Breast epithelium (tissue), 3 donors: ENCODE data around the gene HECTD4.

ENCODE experiments used
- POLR2A ChIP-seq: fragments of 450-650 bp; IDR thresholded peaks from one replicate; pipeline ENCODE4 v1.6.1; 2016; ENCODE audit warnings: antibody characterized with exemption, mild to moderate bottlenecking, moderate library complexity
- POLR2AphosphoS5 ChIP-seq, 3 donors: sonication (generic); formaldehyde crosslinking; IDR thresholded peaks; one replicate each; pipeline ENCODE4 v1.6.1; 2017; ENCODE audit warnings: antibody characterized with exemption in 3 of 3
- TF ChIP-seq, protein P1 (sequence below), 3 donors: fragments of 450-650 bp; IDR thresholded peaks; one replicate each; pipeline ENCODE4 v1.5.1; 2016 to 2017; ENCODE audit warnings: antibody characterized with exemption in 3 of 3, mild to moderate bottlenecking in 3 of 3, moderate library complexity in 3 of 3

DNA sequence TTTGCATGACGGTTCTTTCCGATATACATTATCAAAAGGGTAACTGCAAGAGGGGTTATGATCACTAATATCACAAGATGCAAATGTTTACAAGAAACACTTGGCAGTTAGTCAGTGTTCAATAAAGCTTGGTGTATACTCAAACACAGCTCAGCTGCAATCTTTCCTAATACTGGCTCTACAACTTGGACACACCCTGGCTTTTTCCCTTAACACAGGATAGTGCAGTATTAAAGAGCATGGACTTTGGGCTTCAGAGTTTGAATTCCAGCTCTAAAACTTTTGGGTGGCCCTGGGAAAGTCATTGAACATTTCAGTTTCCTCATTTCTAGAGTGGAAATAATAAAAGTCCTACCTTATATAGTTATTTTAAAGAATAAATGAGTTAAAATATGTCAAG, 107.0 kb downstream of the HECTD4 start:
- TF ChIP-seq, protein P1, sequence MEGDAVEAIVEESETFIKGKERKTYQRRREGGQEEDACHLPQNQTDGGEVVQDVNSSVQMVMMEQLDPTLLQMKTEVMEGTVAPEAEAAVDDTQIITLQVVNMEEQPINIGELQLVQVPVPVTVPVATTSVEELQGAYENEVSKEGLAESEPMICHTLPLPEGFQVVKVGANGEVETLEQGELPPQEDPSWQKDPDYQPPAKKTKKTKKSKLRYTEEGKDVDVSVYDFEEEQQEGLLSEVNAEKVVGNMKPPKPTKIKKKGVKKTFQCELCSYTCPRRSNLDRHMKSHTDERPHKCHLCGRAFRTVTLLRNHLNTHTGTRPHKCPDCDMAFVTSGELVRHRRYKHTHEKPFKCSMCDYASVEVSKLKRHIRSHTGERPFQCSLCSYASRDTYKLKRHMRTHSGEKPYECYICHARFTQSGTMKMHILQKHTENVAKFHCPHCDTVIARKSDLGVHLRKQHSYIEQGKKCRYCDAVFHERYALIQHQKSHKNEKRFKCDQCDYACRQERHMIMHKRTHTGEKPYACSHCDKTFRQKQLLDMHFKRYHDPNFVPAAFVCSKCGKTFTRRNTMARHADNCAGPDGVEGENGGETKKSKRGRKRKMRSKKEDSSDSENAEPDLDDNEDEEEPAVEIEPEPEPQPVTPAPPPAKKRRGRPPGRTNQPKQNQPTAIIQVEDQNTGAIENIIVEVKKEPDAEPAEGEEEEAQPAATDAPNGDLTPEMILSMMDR (IDR thresholded peaks at IDR 0.05) = no peak
- TF ChIP-seq POLR2A (no peak), POLR2AphosphoS5 (IDR thresholded peaks at IDR 0.05) (no peak)
